ENCODE results near the gene RNF26. TPM values are rescaled to one million over a fixed set of nuclear protein-coding genes. Genes with fewer than 3 reads are reported as not detected.

Gene RNF26
- polyA plus RNA-seq, 1 of the 3 experiments (the other 2 are of a cell fraction) = 31.9 TPM

DNA sequence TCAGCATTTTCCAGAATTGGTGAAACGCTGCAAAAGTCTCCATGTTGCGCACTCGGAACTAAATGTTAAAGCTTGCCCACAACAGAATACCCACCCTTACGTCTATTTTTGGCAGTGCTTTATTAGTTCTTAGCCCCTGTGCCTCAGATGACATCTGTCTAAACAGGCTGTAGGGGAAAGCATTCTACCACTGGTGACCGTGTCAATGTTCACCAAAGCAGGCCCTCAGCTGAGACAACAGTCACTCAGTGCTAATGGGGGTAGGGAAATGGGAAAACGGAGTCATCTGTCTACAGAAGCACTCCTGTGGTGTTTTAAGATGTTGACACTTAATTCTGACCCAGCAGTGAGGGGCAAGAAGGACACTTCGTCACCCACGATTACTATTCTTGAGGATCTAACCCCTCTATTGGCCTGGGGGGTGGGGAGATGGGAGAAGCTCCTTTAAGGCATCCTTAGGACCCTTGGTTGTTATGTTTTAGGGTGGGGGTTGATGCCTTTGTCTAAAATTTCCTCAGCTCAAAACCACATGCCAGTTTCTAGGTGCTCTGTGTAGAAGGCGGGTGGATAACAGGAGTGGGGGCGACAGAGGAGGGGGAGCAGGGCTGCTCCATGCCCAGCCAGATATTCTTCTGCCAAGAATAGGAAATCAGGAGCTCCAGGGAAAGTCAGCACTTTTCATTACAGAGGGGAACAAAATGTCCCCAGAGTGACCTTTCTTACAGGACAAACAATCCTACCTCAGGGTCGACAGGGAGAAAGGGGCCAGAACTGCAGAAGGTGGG is 27.8 kb downstream of the RNF26 start (continued):
- TF ChIP-seq, protein P1, sequence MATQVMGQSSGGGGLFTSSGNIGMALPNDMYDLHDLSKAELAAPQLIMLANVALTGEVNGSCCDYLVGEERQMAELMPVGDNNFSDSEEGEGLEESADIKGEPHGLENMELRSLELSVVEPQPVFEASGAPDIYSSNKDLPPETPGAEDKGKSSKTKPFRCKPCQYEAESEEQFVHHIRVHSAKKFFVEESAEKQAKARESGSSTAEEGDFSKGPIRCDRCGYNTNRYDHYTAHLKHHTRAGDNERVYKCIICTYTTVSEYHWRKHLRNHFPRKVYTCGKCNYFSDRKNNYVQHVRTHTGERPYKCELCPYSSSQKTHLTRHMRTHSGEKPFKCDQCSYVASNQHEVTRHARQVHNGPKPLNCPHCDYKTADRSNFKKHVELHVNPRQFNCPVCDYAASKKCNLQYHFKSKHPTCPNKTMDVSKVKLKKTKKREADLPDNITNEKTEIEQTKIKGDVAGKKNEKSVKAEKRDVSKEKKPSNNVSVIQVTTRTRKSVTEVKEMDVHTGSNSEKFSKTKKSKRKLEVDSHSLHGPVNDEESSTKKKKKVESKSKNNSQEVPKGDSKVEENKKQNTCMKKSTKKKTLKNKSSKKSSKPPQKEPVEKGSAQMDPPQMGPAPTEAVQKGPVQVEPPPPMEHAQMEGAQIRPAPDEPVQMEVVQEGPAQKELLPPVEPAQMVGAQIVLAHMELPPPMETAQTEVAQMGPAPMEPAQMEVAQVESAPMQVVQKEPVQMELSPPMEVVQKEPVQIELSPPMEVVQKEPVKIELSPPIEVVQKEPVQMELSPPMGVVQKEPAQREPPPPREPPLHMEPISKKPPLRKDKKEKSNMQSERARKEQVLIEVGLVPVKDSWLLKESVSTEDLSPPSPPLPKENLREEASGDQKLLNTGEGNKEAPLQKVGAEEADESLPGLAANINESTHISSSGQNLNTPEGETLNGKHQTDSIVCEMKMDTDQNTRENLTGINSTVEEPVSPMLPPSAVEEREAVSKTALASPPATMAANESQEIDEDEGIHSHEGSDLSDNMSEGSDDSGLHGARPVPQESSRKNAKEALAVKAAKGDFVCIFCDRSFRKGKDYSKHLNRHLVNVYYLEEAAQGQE (IDR thresholded peaks at IDR 0.05; ENCODE audit: low read depth, low read length) = no peak
- TF ChIP-seq EZH2phosphoT487 (IDR thresholded peaks at IDR 0.05; ENCODE audit: borderline replicate concordance, low read depth) = no peak

GRCh38 chr11:119362741-119363080 is 28.4 kb downstream of the RNF26 start:
- Histone ChIP-seq H3K36me3 (replicated peaks in 1 of 2; ENCODE audit: control insufficient read depth in 1 of 2, insufficient read depth in 2 of 2, low read length in 1 of 2) (peaks cover 0 to 3% of the 10 kb centered on the region in 2 experiments), H3K9ac (no peak overlapping the region), H2AFZ (ENCODE audit: low read depth) (no peak overlapping the region), H3K9me2 (no peaks in the 10 kb centered on the region), H3K27me3 (ENCODE audit: insufficient read depth) (no peaks in the 10 kb centered on the region), H3K9me3 (no peaks in the 10 kb centered on the region), H3K79me2 (ENCODE audit: insufficient read depth) (no peaks in the 10 kb centered on the region), H3K27ac (ENCODE audit: low read depth in 2 of 2, low read length in 1 of 2) (no peak overlapping the region), H3K4me3 (ENCODE audit: low read depth in 2 of 2, low read length in 1 of 2) (no peak overlapping the region), H3F3A (replicated peaks; ENCODE audit: insufficient read depth) (peaks cover 21% of the 10 kb centered on the region), H3K4me1 (ENCODE audit: control insufficient read depth in 1 of 2, insufficient read depth in 2 of 2, low read depth in 1 of 2, low read length in 1 of 2) (peaks cover 25 to 56% of the 10 kb centered on the region in 2 experiments; a peak in 3 of 4 replicates), H3K4me2 (no peak overlapping the region), H4K20me1 (ENCODE audit: insufficient read depth) (no peaks in the 10 kb centered on the region)
- WGBS (ENCODE audit: low lambda C conversion rate) = 100% methylated on average over 4 of the region's 5 CpGs
- POLR2A ChIA-PET = no interaction called here
- CTCF ChIA-PET = interaction anchor here (0.8 to 5.1 kb wide), 10 partner anchors 10 to 823 kb away, joined by 3 to 41 read pairs (median 10); partner anchors contain the start of gene USP2
- DNase-seq = no peak
- TF ChIP-seq GATA2 (CRISPR knock-in tag; IDR thresholded peaks at IDR 0.05) (no peak), TEAD4 (IDR thresholded peaks at IDR 0.05; ENCODE audit: borderline replicate concordance, insufficient read depth) (no peak), IRF3 (IDR thresholded peaks at IDR 0.05; ENCODE audit: low read depth, low read length) (no peak), POLR2AphosphoS5 (IDR thresholded peaks at IDR 0.05; ENCODE audit: low read depth, low read length) (no peak), ELF1 (IDR thresholded peaks at IDR 0.05) (no peak), RXRA (IDR thresholded peaks at IDR 0.05; ENCODE audit: borderline replicate concordance, low read depth) (no peak), NFIC (IDR thresholded peaks at IDR 0.05; ENCODE audit: borderline replicate concordance) (no peak), EP300 (IDR thresholded peaks at IDR 0.05; ENCODE audit: borderline replicate concordance in 1 of 2, low read depth in 1 of 2, low read length in 1 of 2) (no peak), GABPA (IDR thresholded peaks at IDR 0.05; ENCODE audit: low read depth) (no peak), TCF12 (IDR thresholded peaks at IDR 0.05) (no peak), TAF1 (IDR thresholded peaks at IDR 0.05; ENCODE audit: borderline replicate concordance, low read depth, low read length) (no peak), RAD21 (IDR thresholded peaks at IDR 0.05; ENCODE audit: low read length) (no peak), CTCF (IDR thresholded peaks at IDR 0.05) (no peak), SIN3A (IDR thresholded peaks at IDR 0.05; ENCODE audit: borderline replicate concordance, low read depth, low read length) (no peak), SMC3 (IDR thresholded peaks at IDR 0.05; ENCODE audit: low read depth, low read length) (no peak)
- TF ChIP-seq, protein P2, sequence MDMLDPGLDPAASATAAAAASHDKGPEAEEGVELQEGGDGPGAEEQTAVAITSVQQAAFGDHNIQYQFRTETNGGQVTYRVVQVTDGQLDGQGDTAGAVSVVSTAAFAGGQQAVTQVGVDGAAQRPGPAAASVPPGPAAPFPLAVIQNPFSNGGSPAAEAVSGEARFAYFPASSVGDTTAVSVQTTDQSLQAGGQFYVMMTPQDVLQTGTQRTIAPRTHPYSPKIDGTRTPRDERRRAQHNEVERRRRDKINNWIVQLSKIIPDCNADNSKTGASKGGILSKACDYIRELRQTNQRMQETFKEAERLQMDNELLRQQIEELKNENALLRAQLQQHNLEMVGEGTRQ (IDR thresholded peaks at IDR 0.05; ENCODE audit: borderline replicate concordance, low read depth, low read length) = no peak
- TF ChIP-seq, protein P1 (IDR thresholded peaks at IDR 0.05; ENCODE audit: low read depth, low read length) = no peak
